HG03575 (cell line): ENCODE results near the gene SLF2.
A peak's percentile ranks its signal among the peaks of the same experiment; 100 is the strongest.

Experiments
- ATAC-seq: cut with Tn5 transposase; IDR thresholded peaks from one replicate; pipeline ENCODE4 v1.9.1; 2021; ENCODE audit not compliant: unreplicated experiment, insufficient number of reproducible peaks, low FRiP score; ENCODE audit errors: extremely low read depth

SLF2 gene

GRCh38 chr10:100896876-100897461 is 15.8 kb upstream of the SLF2 start:
- ATAC-seq: no peak

GRCh38 chr10:100897976-100898375 is 14.8 kb upstream of the SLF2 start:
- ATAC-seq: no peak

DNA sequence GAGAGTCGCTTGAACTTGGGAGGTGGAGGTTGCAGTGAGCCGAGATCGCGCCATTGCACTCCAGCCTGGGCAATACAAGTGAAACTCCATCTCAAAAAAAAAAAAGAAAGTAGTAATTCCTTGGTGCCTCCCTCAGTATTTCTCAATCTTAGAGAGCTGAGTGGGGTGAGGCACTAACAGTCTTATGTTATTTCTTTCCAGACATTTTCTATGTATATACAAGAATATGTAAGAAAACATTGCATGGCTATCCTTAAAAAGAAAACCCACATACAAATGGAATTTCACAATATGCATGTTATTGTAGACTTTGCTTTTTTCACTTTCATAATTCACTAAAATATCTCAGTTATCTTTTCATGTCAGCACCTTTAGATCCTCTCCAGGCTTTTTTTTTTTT is 13.6 kb upstream of the SLF2 start:
- ATAC-seq: no peak

DNA sequence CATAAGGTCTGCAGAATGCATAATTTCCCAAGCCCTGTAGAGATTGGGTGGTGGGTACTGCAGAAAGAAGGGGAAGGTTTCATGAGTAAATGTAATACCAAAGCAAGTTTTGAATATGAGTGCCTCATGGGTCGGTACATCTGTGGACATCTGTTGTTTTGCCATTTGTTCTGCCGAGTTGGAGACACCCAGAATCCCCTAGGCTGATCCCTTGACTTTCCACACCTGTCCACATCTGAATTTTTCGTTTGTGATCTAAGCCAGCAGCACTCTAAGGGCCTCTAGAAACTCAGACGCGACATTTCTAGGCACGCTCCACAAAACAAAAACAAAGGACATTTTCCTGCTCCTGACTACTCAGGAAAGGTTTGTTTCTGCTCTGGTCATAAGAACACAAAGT is 11.7 kb upstream of the SLF2 start:
- ATAC-seq: no peak

DNA sequence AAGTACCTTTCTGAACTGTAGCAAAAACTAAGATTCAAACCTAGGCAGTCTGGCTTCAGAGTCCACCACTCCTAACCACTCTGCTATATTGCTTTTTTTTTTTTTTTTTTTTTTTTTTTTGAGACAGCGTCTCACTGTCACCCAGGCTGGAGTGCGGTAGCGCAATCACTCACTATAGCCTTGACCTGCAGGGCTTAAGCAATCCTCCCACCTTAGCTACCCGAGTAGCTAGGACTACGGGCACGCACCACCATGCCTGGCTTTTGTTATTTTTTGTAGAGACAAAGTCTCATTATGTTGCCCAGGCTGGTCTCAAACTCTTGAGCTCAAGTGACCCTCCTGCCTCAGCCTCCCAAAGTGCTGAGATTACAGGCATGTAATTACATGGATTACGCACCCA is 10.1 kb upstream of the SLF2 start:
- no peak for ATAC-seq

- ATAC-seq: no peak
Observed at GRCh38 chr10:100904917-100905316, 7.8 kb upstream of the SLF2 start.

DNA sequence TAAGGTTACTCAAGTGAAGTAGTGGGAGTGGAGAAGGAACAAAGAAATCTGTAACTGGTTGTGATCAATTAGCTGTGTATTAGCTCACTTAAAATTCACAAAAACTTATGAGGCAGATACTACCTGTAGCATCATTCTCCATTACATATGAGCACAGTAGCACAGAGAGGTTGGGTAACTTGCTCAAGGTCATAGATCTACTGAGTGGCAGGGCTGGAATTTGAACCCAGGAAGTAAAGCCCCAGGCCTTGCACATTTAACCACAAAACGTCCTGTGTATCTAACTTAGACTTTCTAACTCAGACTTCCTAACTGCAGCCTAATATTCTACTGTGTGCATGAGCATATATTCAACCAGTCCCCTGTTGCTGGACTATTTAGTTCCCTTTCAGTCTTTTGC is 5.6 kb upstream of the SLF2 start:
- no peak for ATAC-seq

DNA sequence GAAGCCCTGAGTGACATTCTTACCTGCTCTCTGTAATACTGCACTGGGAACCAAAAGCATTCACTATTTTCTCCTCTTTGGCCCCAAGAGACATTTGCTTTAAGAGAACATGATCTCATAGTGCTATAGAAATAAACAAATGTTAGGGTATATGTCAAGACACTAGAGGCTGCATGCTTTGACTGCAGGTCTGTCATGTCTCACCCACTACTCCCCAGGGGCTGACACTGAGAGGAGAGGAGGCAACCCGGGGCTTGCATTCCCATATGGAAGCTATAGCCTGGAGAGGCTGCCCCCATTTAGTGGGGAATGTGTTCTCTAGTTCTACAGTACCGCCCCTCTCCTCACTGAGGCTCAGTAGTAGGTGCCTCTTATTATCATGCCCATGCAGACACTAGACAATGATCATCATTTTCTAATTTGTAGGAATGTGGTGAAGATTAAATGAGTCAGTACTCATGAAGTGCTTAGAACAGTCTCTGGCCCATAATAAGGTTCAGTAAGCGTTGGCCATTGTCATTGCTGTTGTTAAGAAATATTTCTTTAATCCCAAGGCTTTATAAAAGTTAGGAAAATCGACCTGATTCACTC is 4.9 kb upstream of the SLF2 start:
- ATAC-seq: no peak

DNA sequence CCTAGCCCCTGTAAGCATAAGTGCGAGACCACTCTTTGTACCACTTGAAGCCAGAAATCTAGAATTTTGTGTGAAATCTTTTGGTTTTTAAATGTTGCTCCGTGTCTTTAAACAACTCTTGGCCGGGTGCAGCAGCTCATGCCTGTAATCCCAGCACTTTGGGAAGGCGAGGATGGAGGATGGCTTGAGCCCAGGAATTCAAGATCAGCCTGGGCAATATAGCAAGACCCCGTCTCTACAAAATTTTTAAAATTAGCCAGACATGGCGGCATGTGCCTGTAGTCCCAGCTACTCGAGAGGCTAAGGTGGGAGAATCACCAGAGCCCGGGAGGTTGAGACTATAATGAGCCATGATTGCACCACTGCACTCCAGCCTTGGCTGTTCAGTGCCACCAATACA is 4.4 kb upstream of the SLF2 start:
- ATAC-seq: no peak

DNA sequence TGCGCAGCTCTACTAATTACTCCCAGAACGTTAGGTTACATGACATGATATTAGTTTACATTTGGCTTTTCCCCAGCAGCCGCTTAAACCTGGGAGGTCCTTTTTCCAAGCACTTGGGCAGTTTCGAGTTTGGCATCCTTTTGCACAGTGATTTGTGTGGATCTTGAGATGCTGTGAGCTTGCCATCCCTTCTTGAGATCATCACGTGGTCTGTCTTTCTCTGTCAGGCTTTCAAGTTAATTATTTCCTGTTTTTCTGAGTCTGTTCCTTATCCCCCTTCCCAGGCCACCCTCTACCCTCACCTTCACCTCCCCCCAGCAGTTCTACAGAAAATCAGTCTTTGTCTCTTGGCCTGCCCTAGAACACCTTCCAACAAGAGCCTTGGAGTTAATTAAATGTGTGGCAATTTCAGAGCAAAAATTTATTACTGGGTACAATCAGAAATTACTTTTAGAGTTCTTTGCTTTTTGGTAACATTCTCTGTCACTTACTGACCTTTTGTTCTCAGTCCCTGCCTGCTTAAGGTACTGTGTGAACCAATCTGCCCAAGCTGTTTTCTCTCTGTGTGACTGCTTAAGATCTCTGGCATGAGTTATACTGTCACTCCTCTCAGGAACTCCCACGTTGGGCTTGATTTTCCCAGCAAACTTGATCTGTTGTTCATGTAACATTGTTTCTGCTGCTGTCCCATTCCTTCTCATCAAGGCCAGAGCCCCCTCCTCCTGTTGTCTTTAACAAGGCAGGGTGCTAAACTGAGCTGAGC is 3.1 kb upstream of the SLF2 start:
- ATAC-seq: no peak

GRCh38 chr10:100911472-100911871 is 1.3 kb upstream of the SLF2 start:
- ATAC-seq: no peak

DNA sequence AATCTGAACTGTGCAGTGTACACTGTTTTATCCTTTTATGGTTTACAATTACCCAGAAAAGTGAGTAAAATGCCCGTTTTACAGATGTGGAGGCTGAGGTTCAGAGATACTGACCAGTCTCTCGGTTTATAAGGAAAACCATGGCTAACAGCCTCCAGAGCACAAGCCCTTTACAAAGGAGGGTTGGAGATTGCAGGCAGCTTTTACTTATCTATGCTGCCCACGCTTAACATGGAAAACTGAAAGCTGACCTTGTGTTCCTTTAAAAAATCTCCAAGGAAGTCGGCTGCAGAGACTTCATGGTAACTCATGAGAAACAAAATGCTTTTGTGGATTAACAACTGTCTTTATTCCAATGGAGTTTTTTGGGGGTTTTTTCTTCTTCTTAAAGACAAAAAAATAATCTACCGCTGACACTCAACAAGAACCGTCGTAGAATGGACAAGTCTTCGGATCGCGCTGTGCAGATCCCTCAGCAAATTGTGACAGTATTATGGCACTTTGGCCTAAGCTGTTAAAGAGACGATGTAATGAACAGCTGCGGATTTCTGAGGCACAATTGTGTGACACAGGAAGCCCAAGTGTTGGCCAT is 654 bp upstream of the SLF2 start:
- peak; percentile 9 for ATAC-seq

- no peak for ATAC-seq
Observed at GRCh38 chr10:100913470-100913865, 705 bp downstream of the SLF2 start.

DNA sequence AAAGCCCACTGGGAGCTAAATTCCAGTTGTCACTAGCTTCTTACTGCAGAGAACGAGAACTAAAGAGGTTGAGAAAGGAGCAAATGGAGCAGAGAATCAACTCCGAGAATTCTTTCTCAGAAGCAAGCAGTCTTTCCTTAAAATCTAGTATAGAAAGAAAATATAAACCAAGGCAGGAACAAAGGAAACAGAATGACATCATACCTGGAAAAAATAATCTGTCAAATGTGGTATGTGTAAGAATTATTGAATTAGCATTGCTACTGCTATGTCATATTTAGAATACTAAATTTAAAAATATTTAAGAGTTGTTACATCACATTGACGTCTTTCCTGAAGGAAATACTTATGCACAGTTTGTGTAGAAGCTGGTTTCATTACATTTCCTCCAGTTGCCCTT is 4.3 kb downstream of the SLF2 start:
- no peak for ATAC-seq

DNA sequence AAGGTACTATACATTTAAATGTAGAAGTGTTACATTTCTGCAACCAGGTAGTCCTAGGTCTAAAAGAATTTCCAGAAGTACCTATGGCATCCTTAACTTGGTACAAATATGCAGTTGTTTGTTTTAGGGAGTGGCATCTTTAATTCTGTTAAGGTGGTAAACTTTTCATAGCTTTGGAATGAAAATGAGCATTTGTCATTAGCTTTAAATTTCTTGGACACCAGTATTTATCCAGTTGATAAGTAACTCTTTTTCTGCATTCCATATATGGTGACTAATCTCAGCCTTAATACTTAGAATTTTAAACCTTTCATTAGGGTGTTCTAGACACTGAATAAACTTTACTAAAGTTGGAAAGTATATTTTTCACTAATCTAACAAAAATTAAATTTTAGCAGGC is 10.8 kb downstream of the SLF2 start:
- ATAC-seq: no peak

DNA sequence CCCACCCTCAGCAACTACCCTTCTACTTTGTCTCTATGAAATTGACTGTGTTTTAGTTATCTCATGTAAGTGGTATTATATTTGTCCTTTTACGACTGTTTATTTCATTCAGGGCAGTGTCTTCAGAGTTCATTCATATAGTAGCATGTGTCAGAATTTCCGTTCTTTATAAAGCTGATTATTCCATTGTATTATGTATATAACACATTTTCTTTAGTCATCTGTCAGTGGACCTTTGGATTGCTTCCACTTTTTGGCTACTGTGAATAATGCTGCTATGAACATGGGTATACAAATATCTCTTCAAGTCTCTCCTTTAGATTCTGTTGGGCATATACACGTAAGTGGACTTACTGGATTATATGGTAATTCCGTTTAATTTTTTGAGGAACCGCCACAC is 14.5 kb downstream of the SLF2 start:
- ATAC-seq: no peak

DNA sequence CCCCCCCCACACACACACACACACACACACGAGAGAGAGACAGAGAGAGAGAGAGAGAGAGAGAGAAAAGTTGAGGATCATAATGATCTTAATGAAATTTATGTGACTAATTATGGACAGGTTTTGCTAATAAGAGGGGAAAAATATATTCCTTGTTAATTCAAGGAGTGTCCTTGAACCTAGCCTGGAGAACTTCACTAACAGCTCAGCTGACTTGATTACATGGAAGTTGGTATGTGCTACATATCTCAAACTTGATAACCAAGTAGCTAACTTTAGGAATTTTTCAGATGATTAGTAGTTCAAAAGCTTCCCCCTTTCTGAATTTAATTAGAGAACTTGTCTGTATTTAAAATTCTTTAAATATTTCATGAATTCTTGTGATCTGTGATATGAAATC is 15.3 kb downstream of the SLF2 start:
- no peak for ATAC-seq

DNA sequence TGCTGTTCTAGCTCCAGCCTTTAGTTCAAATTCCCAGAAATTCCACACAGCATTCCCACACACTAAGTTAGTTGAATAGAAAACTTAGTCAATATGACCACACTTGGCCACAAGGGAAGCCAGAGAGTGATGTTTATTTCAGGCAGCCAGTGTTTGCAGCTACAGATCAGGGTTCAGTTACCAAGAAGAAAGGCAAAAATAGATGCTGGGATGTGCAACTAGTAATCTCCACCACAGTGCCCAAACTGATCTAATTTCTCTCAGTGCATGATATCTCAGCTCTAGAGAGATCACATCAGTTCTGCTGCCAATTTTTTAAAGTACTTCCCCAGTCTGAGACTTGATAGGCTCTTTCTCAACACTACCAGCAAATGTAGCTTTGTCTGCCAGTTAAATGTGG is 17.6 kb downstream of the SLF2 start:
- ATAC-seq: no peak

GRCh38 chr10:100934084-100934659 is 21.4 kb downstream of the SLF2 start:
- ATAC-seq: no peak

DNA sequence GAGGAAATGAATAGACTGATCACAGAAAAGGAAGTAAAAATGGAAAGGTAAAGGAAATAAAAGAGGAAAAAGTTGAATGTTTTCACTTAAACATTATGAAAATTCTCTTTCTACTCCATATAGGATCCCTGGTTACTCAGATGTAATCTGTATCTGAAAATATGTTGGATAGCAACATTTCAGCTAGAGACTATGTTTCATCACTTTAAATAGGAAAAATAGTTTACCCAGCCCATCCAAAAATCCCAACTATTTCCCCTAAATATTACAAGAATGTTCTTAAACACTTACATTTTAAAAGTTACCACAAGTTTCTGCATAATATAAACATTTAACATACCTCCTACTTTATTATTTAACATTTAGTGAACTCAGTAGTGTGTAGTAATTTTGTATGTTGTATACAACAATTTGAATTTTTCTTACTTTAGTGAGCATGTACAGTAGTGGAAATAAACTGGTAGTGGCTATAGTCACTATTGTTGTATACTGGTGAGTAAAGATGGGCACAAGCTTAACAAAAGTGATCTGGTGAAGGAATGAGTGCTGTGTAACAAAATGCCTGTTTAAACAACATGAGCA is 27.1 kb downstream of the SLF2 start:
- no peak for ATAC-seq
